ENCODE data around the gene TTC13.

GRCh38 chr1:230910755-230911117, 67.9 kb downstream of the TTC13 start:
- no peak for TF ChIP-seq CTCF (IDR thresholded peaks at IDR 0.05)
- no peak for TF ChIP-seq EZH2 (IDR thresholded peaks at IDR 0.05)
